Bronchial epithelial cell (primary cell): ENCODE measurements around the gene FLT3. TPM values are rescaled to one million over a fixed set of nuclear protein-coding genes. Genes with fewer than 3 reads are reported as not detected.

Experiments
- DNase-seq: peaks from one replicate; pipeline ENCODE4 v3.0.0-alpha.2; 2010; ENCODE audit warnings: low read depth
- FAIRE-seq: peaks from 2 replicates; lab custom pipeline; 2011; peaks lifted over from hg19 to GRCh38; lab: Jason Lieb, UNC
- H3K27me3 ChIP-seq: 2 replicates; pipeline ENCODE4 v1.5.1; 2011; ENCODE audit warnings: low read length; ENCODE audit not compliant: control insufficient read depth, insufficient read depth
- H3K36me3 ChIP-seq: 2 replicates; pipeline ENCODE4 v1.5.1; 2011; ENCODE audit warnings: low read length; ENCODE audit not compliant: control insufficient read depth, insufficient read depth
- H3K4me3 ChIP-seq: 2 replicates; pipeline ENCODE4 v1.5.1; 2011; ENCODE audit warnings: mild to moderate bottlenecking, low read depth, low read length, control low read depth
- total RNA-seq: library from RNA; depleted of rRNA; stranded (reverse); fragments of >200 nt; gene quantifications from 2 replicates; pipeline ENCODE4 v1.2.1, GENCODE V29; 2014
- TF ChIP-seq, protein P1 (sequence below): IDR thresholded peaks from 2 replicates; pipeline ENCODE4 v1.5.1; 2011; ENCODE audit warnings: mild to moderate bottlenecking, moderate library complexity, low read length, control low read depth, inconsistent platforms; ENCODE audit not compliant: insufficient read depth, severe bottlenecking

The FLT3 gene
- total RNA-seq, 1 donor from 2014 or later, result not detected

DNA sequence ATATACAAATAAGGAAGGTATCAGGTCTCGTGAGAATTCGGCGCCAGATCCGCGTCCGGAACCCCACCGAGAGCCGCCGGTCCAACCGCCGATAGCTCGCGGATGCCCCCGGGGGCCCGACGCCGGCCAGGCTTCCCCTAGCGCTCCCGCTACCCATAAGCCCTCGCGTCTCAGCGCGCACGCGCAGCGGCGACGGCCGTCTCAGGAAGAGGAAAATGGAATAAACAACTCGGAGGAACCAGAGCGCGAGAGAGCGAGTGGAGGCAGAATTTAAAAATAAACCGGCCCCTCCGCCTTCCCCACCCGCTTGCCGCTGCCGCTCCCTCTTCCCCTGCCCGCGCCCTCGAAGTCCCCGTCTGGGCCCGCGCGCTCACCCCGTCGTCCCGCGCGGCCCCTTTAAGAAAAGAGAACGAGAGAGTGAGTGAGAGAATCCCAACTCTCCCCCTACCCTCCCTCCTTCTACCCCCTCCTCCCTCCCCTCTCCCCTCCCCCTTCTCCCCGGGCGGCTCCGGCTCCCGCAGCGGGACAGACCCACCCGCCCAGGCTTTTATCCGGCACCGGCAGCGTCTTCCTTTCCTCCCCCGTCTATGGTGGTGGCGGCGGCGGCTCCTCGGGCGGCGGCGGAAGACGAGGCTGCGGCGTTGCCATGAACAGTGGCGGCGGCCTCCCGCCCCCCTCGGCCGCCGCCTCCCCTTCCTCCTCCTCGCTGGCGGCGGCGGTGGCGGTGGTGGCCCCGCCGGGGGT, 37.8 kb upstream of the FLT3 start, which contains the start of gene PAN3:
Gene PAN3, plus strand, starts transcription at position 534 of the 744 bp plus-strand sequence. Its CDS starts 113 bp downstream, at position 647.
- FAIRE-seq (no peak), DNase-seq (peak; percentile 75)
- Histone ChIP-seq H3K27me3 (no peaks in the 10 kb centered on the region), H3K36me3 (no peaks in the 10 kb centered on the region), H3K4me3 (peak within 1 kb of the TSS; percentile 84)
- TF ChIP-seq, protein P1, sequence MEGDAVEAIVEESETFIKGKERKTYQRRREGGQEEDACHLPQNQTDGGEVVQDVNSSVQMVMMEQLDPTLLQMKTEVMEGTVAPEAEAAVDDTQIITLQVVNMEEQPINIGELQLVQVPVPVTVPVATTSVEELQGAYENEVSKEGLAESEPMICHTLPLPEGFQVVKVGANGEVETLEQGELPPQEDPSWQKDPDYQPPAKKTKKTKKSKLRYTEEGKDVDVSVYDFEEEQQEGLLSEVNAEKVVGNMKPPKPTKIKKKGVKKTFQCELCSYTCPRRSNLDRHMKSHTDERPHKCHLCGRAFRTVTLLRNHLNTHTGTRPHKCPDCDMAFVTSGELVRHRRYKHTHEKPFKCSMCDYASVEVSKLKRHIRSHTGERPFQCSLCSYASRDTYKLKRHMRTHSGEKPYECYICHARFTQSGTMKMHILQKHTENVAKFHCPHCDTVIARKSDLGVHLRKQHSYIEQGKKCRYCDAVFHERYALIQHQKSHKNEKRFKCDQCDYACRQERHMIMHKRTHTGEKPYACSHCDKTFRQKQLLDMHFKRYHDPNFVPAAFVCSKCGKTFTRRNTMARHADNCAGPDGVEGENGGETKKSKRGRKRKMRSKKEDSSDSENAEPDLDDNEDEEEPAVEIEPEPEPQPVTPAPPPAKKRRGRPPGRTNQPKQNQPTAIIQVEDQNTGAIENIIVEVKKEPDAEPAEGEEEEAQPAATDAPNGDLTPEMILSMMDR, result no peak

DNA sequence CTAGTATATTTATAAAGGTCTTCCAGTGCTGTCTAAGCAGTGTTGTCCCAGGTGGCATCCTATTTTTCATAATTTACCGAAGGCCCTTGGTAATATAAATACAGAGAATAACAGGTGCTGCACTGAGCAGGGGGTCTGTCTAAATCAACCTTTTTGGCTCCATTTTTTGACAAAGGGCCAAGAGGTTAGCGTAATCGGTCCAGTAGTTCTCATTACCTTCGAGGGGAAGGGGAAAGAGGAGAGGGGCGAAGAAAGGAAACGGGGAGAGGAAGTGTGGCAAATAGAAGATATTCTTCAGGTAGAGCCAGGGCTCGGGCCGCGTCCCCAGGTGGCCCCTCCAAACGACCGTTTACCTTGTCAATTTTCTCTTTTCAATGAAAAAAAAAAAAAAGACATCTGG, 37.2 kb upstream of the FLT3 start:
- H3K4me3 ChIP-seq, result peak overlapping the region; percentile 84
- DNase-seq, result no peak
- TF ChIP-seq, protein P1, result no peak
- H3K27me3 ChIP-seq, result no peaks in the 10 kb centered on the region
- FAIRE-seq, result no peak
- H3K36me3 ChIP-seq, result no peaks in the 10 kb centered on the region

DNA sequence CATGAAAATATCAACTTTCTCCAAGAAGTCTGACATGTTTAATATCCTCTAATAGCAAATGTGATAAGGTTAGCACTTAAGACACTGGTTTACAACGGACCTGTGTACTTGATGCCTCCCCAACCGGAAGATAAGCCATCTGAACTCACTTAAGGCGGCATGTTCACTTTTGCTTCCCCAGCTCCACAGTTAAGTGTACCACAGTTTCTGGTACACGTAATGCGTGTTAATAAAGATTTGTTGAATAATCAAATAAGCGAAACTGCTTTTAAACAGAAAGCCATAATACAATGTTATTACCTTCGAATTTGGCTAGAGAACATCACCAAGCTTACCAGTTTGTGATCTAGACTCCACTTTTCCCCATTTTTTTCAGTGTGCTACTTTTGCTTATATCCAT, 36.5 kb upstream of the FLT3 start:
- FAIRE-seq, result no peak
- peak overlapping the region; percentile 84 for H3K4me3 ChIP-seq

DNA sequence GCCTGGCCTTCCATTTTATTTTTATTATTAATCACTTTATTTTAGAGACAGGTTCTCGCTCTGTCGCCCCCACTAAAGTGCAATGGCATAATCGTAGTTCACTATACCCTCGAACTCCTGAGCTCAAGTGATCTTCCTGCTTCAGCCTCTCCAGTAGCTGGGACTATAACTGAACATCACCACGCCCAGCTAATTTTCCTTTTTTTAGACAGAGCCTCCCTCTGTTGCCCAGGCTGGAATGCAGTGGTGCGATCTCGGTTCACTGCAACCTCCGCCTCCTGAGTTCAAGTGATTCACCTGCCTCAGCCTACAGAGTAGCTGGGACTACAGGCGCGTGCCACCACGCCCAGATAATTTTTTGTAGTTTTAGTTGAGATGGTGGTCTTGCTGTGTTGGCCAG, 31.3 kb upstream of the FLT3 start:
- Histone ChIP-seq H3K4me3 (no peak overlapping the region), H3K27me3 (no peaks in the 10 kb centered on the region), H3K36me3 (no peaks in the 10 kb centered on the region)
- DNase-seq, result no peak
- TF ChIP-seq, protein P1, result no peak
- FAIRE-seq, result no peak

More for the DNA sequence above, 36.5 kb upstream of the FLT3 start:
- H3K36me3 ChIP-seq, result no peaks in the 10 kb centered on the region
- H3K27me3 ChIP-seq, result no peaks in the 10 kb centered on the region
- no peak for DNase-seq
- TF ChIP-seq, protein P1, result no peak

DNA sequence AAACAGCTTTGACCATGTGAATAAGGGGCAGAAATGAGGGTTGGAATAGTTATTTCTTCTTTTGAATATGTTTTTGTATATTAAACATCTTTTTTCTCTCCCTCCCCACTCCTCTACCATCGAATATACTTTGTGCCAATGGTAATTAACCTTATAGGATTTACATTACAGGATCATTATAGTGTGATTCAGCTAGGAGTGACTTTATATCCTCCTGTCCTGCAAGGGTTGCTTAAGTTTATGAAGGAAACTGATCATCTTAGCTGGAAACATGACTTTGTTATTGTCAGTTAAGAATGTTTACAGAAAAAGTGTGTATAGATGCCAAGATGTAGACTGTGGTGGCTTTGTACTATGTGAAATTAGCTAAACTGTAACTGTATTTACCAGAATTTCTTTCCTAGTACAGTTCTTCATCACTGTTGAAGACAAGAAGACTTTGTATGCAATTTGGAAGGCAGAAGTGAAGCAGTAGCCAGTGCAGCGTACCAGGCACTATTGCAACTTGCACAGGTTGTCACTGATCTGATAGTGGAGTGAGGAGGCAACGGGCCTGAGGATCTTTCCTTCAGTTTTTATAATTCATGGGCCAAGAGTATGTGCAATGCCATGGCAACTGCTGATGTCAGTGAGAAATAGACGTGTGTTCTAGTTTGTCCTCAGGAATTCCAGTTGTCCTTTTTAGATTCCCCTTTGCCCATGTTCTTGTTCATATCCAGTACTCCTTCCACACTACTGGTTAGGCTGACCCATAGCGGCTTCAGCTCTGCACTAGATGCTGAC, 29.7 kb upstream of the FLT3 start:
- no peaks in the 10 kb centered on the region for H3K36me3 ChIP-seq
- no peaks in the 10 kb centered on the region for H3K27me3 ChIP-seq
- TF ChIP-seq, protein P1, result no peak
- H3K4me3 ChIP-seq, result no peak overlapping the region
- FAIRE-seq (no peak), DNase-seq (no peak)
